Measurements from ENCODE around the gene GPRIN3. TPM values are rescaled to one million over a fixed set of nuclear protein-coding genes. Genes with fewer than 3 reads are reported as not detected.

Gene GPRIN3
- total RNA-seq, 1 donor from 2014 or later = 7.3 TPM

DNA sequence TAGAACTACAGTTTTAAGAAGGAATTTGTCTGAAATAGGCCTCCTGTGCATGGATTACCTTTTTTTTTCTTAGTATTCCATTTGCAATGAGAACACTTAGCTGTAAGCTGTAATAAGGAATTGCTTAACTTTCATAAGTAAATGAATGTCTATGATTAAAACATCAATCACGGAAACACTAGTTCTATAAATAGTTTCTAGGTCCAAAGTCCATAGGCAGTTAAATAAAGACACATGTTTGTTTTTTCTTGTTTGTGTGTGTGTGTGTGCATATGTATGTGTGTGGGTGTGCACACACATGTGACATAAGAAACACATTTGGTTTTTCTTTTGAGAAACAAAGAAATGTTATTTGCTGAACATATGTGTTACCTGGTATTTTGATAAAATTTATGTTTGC is 11.2 kb downstream of the GPRIN3 start:
- DNase-seq (ENCODE audit: low spot score) = no peak
- intact Hi-C loops (cut with DNase I) = no loop called here

- DNase-seq (ENCODE audit: low spot score) = no peak
- intact Hi-C loops (cut with DNase I) = no loop called here
Observed at GRCh38 chr4:89295415-89295927, 12.1 kb downstream of the GPRIN3 start.

GRCh38 chr4:89294573-89295269 is 12.9 kb downstream of the GPRIN3 start:
- intact Hi-C loops (cut with DNase I) = no loop called here
- no peak for DNase-seq (ENCODE audit: low spot score)

GRCh38 chr4:89293299-89293698 is 14.3 kb downstream of the GPRIN3 start:
- no peak for DNase-seq (ENCODE audit: low spot score)
- intact Hi-C loops (cut with DNase I) = no loop called here

DNA sequence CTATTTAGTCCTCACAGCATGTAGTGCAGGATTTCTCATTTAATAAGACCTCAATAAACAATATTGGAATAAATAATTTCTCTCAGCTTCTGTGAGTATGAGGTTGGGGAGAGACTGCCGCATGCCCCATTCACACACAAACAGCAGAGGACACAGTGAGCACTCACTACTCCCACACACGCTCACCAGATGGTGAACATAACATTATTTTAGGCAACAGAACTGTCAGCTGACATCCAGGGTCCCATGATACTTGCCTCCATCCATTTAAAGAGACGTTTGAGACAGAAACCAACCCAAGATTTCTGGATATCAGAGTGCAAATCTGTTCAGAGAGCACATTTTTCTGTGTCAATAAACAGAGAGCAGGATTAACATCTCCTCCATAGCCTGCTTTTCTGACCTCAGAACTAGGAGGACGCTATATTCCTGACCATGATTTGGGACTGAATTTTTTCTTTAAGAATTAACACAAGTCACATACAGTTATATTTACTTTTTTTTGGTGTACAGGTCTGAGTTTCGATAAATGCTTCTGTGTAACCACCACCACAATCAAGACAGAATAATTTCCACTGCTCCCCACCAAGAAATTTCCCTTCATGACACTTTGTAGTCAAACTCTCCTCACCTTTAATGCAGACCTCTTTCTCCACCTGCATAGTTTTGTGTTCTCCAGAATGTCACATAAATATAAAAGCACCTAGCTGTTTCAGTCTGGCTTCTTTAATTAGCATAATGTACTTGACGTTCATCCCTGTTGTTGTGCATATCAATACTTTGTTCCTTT is 16.7 kb downstream of the GPRIN3 start:
- intact Hi-C loops (cut with DNase I) = no loop called here
- no peak for DNase-seq (ENCODE audit: low spot score)

GRCh38 chr4:89289312-89289711 is 18.3 kb downstream of the GPRIN3 start:
- intact Hi-C loops (cut with DNase I) = no loop called here
- DNase-seq (ENCODE audit: low spot score) = no peak

DNA sequence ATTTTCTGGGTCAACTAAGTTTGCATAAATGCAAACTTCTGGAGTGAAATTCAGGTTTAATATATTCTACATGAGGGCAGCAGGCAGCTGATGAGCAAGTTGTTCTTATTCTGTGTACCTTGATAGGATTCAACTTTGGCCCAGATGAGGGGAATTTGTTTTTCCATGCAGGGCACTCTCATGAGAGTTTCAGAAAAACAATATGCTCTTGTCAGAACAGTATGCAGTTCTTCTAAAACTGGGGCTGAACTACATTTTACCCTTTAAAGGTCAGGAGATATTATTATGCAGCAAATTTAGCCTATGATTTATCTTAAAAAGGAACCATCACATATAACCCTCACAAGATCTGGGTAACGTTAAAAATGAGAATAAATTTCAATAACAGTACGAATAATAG is 19.2 kb downstream of the GPRIN3 start:
- intact Hi-C loops (cut with DNase I) = no loop called here

GRCh38 chr4:89287945-89288344 is 19.7 kb downstream of the GPRIN3 start:
- no peak for DNase-seq (ENCODE audit: low spot score)
- intact Hi-C loops (cut with DNase I) = no loop called here

More for the DNA sequence above, 19.2 kb downstream of the GPRIN3 start:
- no peak for DNase-seq (ENCODE audit: low spot score)

DNA sequence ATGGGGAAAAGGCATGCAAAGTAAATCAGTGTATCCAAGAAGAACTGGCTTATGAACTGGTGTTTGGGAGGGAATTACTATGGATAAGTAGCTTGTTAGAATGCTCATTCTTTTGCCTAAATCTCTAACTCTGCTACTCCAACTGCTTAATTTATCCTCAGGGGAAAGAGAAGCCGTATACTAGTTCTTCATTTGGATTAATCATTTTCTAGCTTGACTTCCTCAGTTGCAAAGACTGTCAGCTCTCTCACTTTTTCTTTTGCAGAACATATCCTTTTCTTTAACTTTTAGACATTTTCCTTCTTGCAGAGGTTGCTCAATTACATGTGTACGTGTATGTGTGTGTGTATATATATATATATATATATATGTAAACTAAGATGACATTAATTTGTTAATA is 21.9 kb downstream of the GPRIN3 start:
- intact Hi-C loops (cut with DNase I) = no loop called here
- no peak for DNase-seq (ENCODE audit: low spot score)

GRCh38 chr4:89284828-89285227 is 22.8 kb downstream of the GPRIN3 start:
- no peak for DNase-seq (ENCODE audit: low spot score)

DNA sequence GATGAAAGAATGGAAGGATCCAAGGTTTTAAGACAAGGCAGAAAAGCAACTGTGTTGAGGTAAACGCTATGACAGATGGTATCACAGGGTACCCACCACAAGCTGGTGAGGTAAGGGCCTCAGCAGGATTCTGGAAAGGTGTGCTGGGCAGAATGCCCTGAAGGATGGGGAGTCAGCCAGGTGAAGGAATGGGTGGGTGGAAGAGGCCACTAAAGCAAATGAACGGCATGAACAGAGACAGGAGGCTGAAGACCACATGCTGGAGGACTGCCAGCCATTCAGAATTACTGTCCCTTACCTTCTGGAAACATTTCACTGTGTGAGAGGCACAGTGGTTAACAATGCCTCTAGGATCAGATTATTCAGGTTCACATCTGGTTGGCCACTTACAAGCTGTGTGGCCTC is 23.6 kb downstream of the GPRIN3 start:
- intact Hi-C loops (cut with DNase I) = no loop called here
- no peak for DNase-seq (ENCODE audit: low spot score)

More at GRCh38 chr4:89284828-89285227, 22.8 kb downstream of the GPRIN3 start:
- intact Hi-C loops (cut with DNase I) = no loop called here

DNA sequence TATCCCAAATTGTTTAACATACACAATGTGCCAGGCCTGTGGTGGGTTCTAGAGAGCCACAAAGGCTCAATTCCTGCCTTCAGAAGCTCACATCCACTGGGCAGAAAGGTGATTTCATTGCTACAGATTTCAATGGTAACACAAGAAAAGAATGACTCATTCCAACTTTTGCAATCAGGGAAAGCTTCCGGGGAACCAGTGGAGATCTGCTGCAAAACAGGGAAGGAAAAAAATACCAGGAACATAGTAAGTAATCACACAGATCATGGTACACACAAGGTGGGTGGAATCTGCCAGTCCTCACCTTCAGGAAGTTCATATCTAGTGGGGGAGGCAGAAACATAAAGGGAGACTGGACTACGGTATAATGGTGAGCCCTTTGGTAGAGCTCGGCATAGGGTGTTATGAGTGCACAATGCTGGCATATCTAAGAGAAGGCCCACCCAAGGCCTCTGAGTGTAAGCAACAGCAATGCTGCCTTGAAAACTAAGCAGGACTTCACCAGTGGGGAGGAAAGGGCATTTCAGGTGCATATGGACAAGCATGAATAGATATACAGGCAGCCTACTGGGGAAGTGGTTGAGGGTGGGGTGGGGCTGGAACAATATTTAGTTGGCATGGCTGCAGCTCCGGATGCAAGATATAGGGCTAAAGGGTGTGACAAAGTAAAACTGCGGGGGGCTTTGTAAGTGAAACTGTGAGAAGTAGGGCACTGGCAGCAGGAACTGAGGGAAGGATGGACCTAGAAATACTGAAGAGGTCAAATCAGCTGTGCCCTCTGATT is 24.2 kb downstream of the GPRIN3 start:
- intact Hi-C loops (cut with DNase I) = no loop called here
- DNase-seq (ENCODE audit: low spot score) = no peak

DNA sequence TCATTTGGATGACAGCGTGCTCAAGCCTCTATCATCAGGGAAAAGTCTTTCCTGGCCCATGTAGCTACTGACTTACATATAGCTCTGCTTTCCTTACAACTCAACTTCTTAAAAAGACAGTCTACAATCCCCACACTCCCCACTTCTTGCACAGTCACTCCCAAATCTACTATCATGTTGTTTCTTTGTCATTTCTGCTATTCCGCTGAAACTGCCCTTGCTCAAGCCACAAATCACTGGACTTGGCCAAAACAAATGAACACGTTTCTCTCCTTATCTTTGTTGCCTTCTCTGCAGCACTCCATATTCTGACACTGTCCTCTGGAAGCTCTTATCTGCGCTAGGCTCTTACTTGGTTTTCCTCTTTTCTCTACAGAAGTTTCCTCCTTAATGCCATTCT is 28.2 kb downstream of the GPRIN3 start:
- intact Hi-C loops (cut with DNase I) = no loop called here
- DNase-seq (ENCODE audit: low spot score) = no peak

DNA sequence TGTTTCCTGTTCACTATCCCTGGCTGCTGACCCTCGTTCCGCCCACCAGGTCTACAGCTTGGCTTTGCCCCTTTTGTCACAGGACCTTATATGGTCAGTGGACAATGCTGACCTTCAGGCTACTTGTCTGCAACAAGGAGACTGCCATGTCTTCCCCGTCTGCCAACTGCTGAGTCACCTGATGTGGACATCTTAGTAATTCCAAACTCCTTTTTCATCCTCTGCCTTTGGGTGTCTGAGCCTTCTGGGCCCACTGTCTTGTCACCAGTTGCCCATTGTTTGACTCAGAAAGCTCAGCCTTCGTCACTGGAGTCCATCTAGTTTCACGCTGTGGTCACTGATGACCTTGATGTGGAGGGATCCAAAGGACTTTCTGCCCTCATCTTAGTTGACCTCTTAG is 30.2 kb downstream of the GPRIN3 start:
- DNase-seq (ENCODE audit: low spot score) = no peak
- intact Hi-C loops (cut with DNase I) = no loop called here

- intact Hi-C loops (cut with DNase I) = no loop called here
- no peak for DNase-seq (ENCODE audit: low spot score)
Observed at GRCh38 chr4:89276296-89276695, 31.3 kb downstream of the GPRIN3 start.

GRCh38 chr4:89275587-89275986 is 32.0 kb downstream of the GPRIN3 start:
- no peak for DNase-seq (ENCODE audit: low spot score)
- intact Hi-C loops (cut with DNase I) = no loop called here

DNA sequence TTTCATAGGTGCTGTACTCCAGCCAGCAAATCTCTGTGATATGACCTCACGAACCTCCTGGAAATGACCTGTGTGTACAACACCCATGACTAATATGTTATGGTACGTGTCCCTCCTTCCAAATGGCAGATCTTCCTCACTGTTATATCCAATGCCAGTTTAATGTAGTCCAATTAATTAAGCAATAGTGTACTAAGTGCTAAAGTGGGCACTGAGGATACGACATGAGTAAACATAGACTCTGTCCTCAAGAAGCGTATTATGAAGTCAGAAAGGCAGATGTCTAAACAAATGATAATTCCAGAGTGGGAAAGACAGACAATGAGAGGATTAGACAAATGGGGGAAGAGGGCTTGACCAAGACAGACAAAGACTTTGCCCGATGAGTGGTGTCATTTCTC is 33.9 kb downstream of the GPRIN3 start:
- DNase-seq (ENCODE audit: low spot score) = no peak
- intact Hi-C loops (cut with DNase I) = no loop called here

DNA sequence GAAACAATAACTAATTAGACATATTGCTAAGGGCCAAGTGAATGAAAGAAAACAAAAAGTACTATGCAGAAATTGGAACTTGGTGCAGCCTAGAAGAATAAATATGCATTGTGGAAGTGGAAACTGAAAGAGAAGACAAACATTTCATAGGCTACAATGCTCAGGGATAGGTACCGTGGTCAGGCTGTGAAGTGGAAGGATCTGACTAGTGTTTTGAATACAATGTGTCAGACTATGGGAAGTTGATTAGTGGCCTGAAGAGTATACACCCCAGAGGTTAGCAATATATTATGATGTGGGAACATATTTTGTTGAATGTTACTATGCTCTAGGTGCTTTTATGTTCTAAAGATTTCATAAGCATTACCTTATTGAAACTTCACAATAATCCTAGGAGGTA is 36.8 kb downstream of the GPRIN3 start:
- DNase-seq (ENCODE audit: low spot score) = no peak
- intact Hi-C loops (cut with DNase I) = no loop called here

DNA sequence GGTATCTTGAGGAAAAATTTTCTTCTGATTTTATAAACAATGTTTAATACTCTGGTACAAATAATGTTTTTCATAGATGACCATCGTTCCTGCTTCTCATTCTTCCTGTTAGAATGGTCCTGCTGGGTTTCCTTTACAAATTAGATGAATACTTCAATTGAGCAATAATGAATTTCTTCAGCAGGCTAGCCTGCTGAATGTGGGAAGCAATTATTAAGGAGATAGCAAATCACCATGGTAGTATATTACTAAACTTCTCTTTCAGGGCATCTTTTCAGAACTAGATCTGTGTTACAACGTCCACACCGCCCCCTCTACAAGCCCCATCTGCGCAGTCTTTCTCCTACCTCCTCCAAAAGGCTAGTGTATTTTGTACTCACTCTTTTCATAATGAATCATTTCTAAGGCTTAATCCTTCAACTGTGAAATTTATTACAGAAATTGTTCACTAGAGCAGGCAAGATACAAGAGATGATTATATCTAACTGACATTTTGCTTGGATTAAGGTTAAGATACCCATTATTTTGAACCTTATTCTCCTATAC is 38.4 kb downstream of the GPRIN3 start:
- no peak for DNase-seq (ENCODE audit: low spot score)
- intact Hi-C loops (cut with DNase I) = no loop called here

GRCh38 chr4:89268679-89269078 is 38.9 kb downstream of the GPRIN3 start:
- DNase-seq (ENCODE audit: low spot score) = no peak
- intact Hi-C loops (cut with DNase I) = no loop called here
